C1 segment of cervical spinal cord (tissue), 14 donors: Measurements from ENCODE around the gene SMIM41.
"Not testable (repeated sequence)": the region's sequence is repeated elsewhere in the genome, so short reads cannot be mapped to it uniquely, and the experiment has no call there.

Source experiments
- DNase-seq, 14 donors: peaks; one replicate each; lab custom pipeline; 2025; lab: John Stamatoyannopoulos, UW

Gene SMIM41

GRCh38 chr12:52084491-52085231 is 5.2 kb downstream of the SMIM41 start:
- DNase-seq, result no peak

GRCh38 chr12:52085682-52086180 is 6.2 kb downstream of the SMIM41 start:
- DNase-seq, result no peak

GRCh38 chr12:52086366-52086765 is 6.9 kb downstream of the SMIM41 start:
- no peak for DNase-seq

GRCh38 chr12:52086944-52087835 is 7.7 kb downstream of the SMIM41 start:
- no peak for DNase-seq

- no peak for DNase-seq
These were observed 8.7 kb downstream of the SMIM41 start for GRCh38 chr12:52087961-52088820.

- DNase-seq, result no peak
These were observed 10.0 kb downstream of the SMIM41 start for GRCh38 chr12:52089491-52089890.

GRCh38 chr12:52090291-52090690 is 10.8 kb downstream of the SMIM41 start:
- no peak for DNase-seq

- no peak for DNase-seq
These were observed 11.6 kb downstream of the SMIM41 start for GRCh38 chr12:52091061-52091460.

- DNase-seq, result no peak
These were observed 12.4 kb downstream of the SMIM41 start for GRCh38 chr12:52091869-52092268.

- no peak for DNase-seq
These were observed 13.8 kb downstream of the SMIM41 start for GRCh38 chr12:52093346-52093745.

- no peak for DNase-seq
These were observed 17.0 kb downstream of the SMIM41 start for GRCh38 chr12:52096332-52097044.

- DNase-seq, result no peak
These were observed 17.7 kb downstream of the SMIM41 start for GRCh38 chr12:52097045-52097666.

GRCh38 chr12:52104431-52105089 is 25.1 kb downstream of the SMIM41 start:
- DNase-seq, result not testable (repeated sequence)

GRCh38 chr12:52116222-52117125 is 37.0 kb downstream of the SMIM41 start:
- DNase-seq, result not testable (repeated sequence)

- DNase-seq, result not testable (repeated sequence)
These were observed 38.4 kb downstream of the SMIM41 start for GRCh38 chr12:52117806-52118475.

GRCh38 chr12:52119398-52120254 is 40.1 kb downstream of the SMIM41 start:
- DNase-seq, result no peak
